ENCODE results near the gene PPBP.

PPBP gene

GRCh38 chr4:73947239-73947985 lies 40.6 kb downstream of the PPBP start:
- no peak for DNase-seq

GRCh38 chr4:73945674-73946449 lies 42.1 kb downstream of the PPBP start:
- no peak for DNase-seq

DNA sequence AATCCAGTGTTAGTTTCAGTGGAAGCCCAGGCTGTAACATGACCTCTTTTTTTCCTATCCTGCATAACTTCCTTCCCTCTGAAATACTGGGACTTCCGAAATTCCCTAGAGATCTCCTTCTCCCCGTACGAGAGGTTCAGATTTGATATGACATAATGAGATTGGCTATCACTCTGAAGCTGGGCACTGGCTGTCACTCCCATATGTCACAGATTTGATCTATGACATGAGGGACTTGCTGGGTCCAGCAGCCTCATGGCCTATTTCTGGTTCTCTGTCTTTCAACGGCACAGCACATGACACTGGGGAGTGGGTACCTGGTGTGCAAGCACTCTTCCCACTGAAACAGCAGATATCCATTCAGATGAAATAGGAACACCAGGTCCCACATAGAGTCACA lies 42.9 kb downstream of the PPBP start:
- no peak for DNase-seq

GRCh38 chr4:73944061-73944875 lies 43.7 kb downstream of the PPBP start:
- no peak for DNase-seq

GRCh38 chr4:73943555-73943954 lies 44.4 kb downstream of the PPBP start:
- DNase-seq, result no peak

- no peak for DNase-seq
Observed at GRCh38 chr4:73936969-73937368, 51.0 kb downstream of the PPBP start.
